H1 (cell line): Measurements from ENCODE around the gene PRKN. TPM values are rescaled to one million over a fixed set of nuclear protein-coding genes. Genes with fewer than 3 reads are reported as not detected.

ENCODE experiments used
- BRCA1 ChIP-seq: IDR thresholded peaks from 2 replicates; pipeline ENCODE4 v1.6.1; 2012; ENCODE audit warnings: low read depth, low read length, improper control_type of control experiment
- CHD2 ChIP-seq: IDR thresholded peaks from 2 replicates; pipeline ENCODE4 v1.6.1; 2012; ENCODE audit warnings: low read length, improper control_type of control experiment
- KDM5A ChIP-seq: fragments of 200-600 bp; IDR thresholded peaks from 2 replicates; pipeline ENCODE4 v1.7.1; 2012; ENCODE audit warnings: mild to moderate bottlenecking, low read length, inconsistent platforms, mixed read lengths
- POLR2A ChIP-seq, 2 experiments: IDR thresholded peaks; 1 replicate in 1 of 2; 2 replicates in 1 of 2; pipeline ENCODE4 v1.6.1; 2011; ENCODE audit warnings: low read depth in 2 of 2, low read length in 2 of 2, mild to moderate bottlenecking in 2 of 2; ENCODE audit errors: control extremely low read depth in 1 of 2
- RXRA ChIP-seq: IDR thresholded peaks from 2 replicates; pipeline ENCODE4 v1.6.1; 2011; ENCODE audit warnings: low read depth, mild to moderate bottlenecking, low read length, moderate library complexity; ENCODE audit not compliant: insufficient read depth
- SIN3A ChIP-seq, 2 experiments: IDR thresholded peaks in 1 of 2; conservative IDR thresholded peaks in 1 of 2; 2 replicates each; pipeline ENCODE4 v1.6.1; 2011 to 2012; ENCODE audit warnings: low read length in 2 of 2, improper control_type of control experiment in 1 of 2, low read depth in 1 of 2, mild to moderate bottlenecking in 1 of 2
- polyA plus RNA-seq, 7 experiments: library from polyadenylated mRNA; depleted of rRNA in 3 of 7; stranded (reverse) in 5 of 7; unstranded in 2 of 7; fragments of >200 nt in 5 of 7; fragments of 200-250 nt in 2 of 7; gene quantifications; 1 replicate in 5 of 7; 2 replicates in 1 of 7; 4 replicates in 1 of 7; pipeline versions ENCODE4 v1.2.1 to v1.2.3, GENCODE V29; 2011 to 2013; ENCODE audit warnings: missing spikeins in 2 of 7, mixed read lengths in 2 of 7
- total RNA-seq: library from RNA; stranded (reverse); fragmentation: NEBNext Ultra II Directional; extraction: Animal tissue kit (Norgen Biotek cat#: 25700); gene quantifications from 2 replicates; pipeline ENCODE4 v1.2.1, GENCODE V29; 2021

The PRKN gene
- total and polyA plus RNA-seq, 2 of the 8 experiments (the other 6 are each of a cell fraction or from before 2014, with no cell fraction given), result 0.13 to 0.29 TPM

GRCh38 chr6:161446296-161446925 lies 1281.2 kb downstream of the PRKN start (continued):
- TF ChIP-seq RXRA (no peak), POLR2A (IDR thresholded peaks at IDR 0.05; ENCODE audit: control extremely low read depth in 1 of 2, low read depth in 2 of 2, low read length in 2 of 2) (no peak), SIN3A (conservative IDR thresholded peaks at IDR 0.05 in 1 of 2, IDR thresholded peaks at IDR 0.05 in 1 of 2; ENCODE audit: low read depth in 1 of 2, low read length in 2 of 2) (no peak), BRCA1 (no peak), KDM5A (no peak), CHD2 (no peak)
